HepG2 (cell line): ENCODE measurements around the gene CFAP54.

Experiments used
- CHD2 ChIP-seq: IDR thresholded peaks from 2 replicates; pipeline ENCODE4 v1.6.1; 2011; ENCODE audit warnings: low read depth, low read length, improper control_type of control experiment
- EP300 ChIP-seq, 3 experiments: sonication (generic) in 1 of 3; formaldehyde crosslinking in 1 of 3; IDR thresholded peaks; 2 replicates each; pipeline versions ENCODE4 v1.5.1 to v1.6.1; 2011 to 2020; ENCODE audit warnings: low read depth in 2 of 3, low read length in 2 of 3, borderline replicate concordance in 1 of 3, improper control_type of control experiment in 1 of 3, mild to moderate bottlenecking in 1 of 3, missing genetic modification reagents in 1 of 3, moderate library complexity in 1 of 3
- ETV6 ChIP-seq: sonication (generic); formaldehyde crosslinking; conservative IDR thresholded peaks from 2 replicates; pipeline ENCODE4 v1.4.0; 2020; ENCODE audit warnings: missing genetic modification reagents
- IRX3 ChIP-seq: sonication (generic); formaldehyde crosslinking; IDR thresholded peaks from 2 replicates; pipeline ENCODE4 v1.8.1; 2023; ENCODE audit warnings: mild to moderate bottlenecking, low read depth, missing genetic modification reagents, borderline replicate concordance
- KDM1A ChIP-seq: IDR thresholded peaks from 2 replicates; pipeline ENCODE4 v1.6.1; 2016; ENCODE audit warnings: missing compliant biosample characterization
- REPIN1 ChIP-seq: sonication (generic); formaldehyde crosslinking; IDR thresholded peaks from 2 replicates; pipeline ENCODE4 v1.8.0; 2022; ENCODE audit warnings: missing genetic modification reagents, low read depth, mild to moderate bottlenecking, borderline replicate concordance
- TCF12 ChIP-seq, 2 experiments: fragments of 450-650 bp in 1 of 2; sonication (generic) in 1 of 2; formaldehyde crosslinking in 1 of 2; IDR thresholded peaks; 2 replicates each; pipeline versions ENCODE4 v1.6.1 to v1.8.0; 2017 to 2022; ENCODE audit warnings: antibody characterized with exemption in 1 of 2, mild to moderate bottlenecking in 1 of 2, missing genetic modification reagents in 1 of 2, moderate library complexity in 1 of 2
- XRCC5 ChIP-seq: fragments of 200-400 bp; formaldehyde crosslinking; optimal IDR thresholded peaks from 2 replicates; pipeline ENCODE3; 2017; ENCODE audit warnings: mild to moderate bottlenecking, low read length
- ZBTB38 ChIP-seq: sonication (generic); formaldehyde crosslinking; IDR thresholded peaks from 2 replicates; pipeline ENCODE4 v1.5.1; 2020; ENCODE audit warnings: mild to moderate bottlenecking, missing genetic modification reagents
- ZNF264 ChIP-seq: sonication (generic); formaldehyde crosslinking; IDR thresholded peaks from 2 replicates; pipeline ENCODE4 v1.4.0; 2020; ENCODE audit warnings: missing genetic modification reagents
- TF ChIP-seq, protein P1 (sequence below): sonication (generic); formaldehyde crosslinking; IDR thresholded peaks from 2 replicates; pipeline ENCODE4 v1.5.0; 2020; ENCODE audit warnings: mild to moderate bottlenecking, missing genetic modification reagents, moderate library complexity
- TF ChIP-seq, protein P2 (sequence below), 2 experiments: IDR thresholded peaks; 2 replicates each; pipeline ENCODE4 v1.6.1; 2011 to 2012; ENCODE audit warnings: low read length in 2 of 2, borderline replicate concordance in 1 of 2, low read depth in 1 of 2, mild to moderate bottlenecking in 1 of 2, moderate library complexity in 1 of 2
- TF ChIP-seq, protein P3 (sequence below): sonication (generic); formaldehyde crosslinking; IDR thresholded peaks from 2 replicates; pipeline ENCODE4 v1.8.1; 2023; ENCODE audit warnings: mild to moderate bottlenecking, missing genetic modification reagents

DNA sequence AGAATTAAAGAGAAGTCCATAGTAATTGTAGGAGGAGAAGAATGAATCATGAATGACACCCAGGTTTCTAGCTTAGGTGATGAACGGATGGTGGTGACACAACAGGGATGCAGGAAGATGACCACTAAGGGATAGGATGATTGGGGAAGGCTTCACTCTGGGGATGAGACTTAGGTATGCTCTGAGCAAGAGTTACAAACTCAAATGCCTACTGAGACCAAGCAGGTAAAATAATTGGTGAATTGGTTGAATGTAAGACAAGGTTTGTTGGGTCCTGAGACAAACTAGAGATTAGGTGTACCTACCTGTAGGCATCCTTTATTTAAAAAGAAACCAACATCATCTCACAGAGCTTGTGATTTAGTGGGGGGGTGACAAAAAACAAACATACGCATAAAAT, 116.3 kb downstream of the CFAP54 start:
- TF ChIP-seq REPIN1 (CRISPR knock-in tag) (no peak), ZNF264 (CRISPR knock-in tag) (no peak), ETV6 (CRISPR knock-in tag) (no peak), EP300 (IDR thresholded peaks at IDR 0.05; ENCODE audit: low read depth in 2 of 2, low read length in 2 of 2) (no peak), EP300 (CRISPR knock-in tag; IDR thresholded peaks at IDR 0.05; ENCODE audit: borderline replicate concordance) (no peak), XRCC5 (no peak), KDM1A (no peak), TCF12 (IDR thresholded peaks at IDR 0.05) (no peak), TCF12 (CRISPR knock-in tag; IDR thresholded peaks at IDR 0.05) (no peak), ZBTB38 (CRISPR knock-in tag) (no peak), CHD2 (no peak), IRX3 (CRISPR knock-in tag) (no peak)
- TF ChIP-seq, protein P1, sequence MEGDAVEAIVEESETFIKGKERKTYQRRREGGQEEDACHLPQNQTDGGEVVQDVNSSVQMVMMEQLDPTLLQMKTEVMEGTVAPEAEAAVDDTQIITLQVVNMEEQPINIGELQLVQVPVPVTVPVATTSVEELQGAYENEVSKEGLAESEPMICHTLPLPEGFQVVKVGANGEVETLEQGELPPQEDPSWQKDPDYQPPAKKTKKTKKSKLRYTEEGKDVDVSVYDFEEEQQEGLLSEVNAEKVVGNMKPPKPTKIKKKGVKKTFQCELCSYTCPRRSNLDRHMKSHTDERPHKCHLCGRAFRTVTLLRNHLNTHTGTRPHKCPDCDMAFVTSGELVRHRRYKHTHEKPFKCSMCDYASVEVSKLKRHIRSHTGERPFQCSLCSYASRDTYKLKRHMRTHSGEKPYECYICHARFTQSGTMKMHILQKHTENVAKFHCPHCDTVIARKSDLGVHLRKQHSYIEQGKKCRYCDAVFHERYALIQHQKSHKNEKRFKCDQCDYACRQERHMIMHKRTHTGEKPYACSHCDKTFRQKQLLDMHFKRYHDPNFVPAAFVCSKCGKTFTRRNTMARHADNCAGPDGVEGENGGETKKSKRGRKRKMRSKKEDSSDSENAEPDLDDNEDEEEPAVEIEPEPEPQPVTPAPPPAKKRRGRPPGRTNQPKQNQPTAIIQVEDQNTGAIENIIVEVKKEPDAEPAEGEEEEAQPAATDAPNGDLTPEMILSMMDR: no peak
- TF ChIP-seq, protein P2, sequence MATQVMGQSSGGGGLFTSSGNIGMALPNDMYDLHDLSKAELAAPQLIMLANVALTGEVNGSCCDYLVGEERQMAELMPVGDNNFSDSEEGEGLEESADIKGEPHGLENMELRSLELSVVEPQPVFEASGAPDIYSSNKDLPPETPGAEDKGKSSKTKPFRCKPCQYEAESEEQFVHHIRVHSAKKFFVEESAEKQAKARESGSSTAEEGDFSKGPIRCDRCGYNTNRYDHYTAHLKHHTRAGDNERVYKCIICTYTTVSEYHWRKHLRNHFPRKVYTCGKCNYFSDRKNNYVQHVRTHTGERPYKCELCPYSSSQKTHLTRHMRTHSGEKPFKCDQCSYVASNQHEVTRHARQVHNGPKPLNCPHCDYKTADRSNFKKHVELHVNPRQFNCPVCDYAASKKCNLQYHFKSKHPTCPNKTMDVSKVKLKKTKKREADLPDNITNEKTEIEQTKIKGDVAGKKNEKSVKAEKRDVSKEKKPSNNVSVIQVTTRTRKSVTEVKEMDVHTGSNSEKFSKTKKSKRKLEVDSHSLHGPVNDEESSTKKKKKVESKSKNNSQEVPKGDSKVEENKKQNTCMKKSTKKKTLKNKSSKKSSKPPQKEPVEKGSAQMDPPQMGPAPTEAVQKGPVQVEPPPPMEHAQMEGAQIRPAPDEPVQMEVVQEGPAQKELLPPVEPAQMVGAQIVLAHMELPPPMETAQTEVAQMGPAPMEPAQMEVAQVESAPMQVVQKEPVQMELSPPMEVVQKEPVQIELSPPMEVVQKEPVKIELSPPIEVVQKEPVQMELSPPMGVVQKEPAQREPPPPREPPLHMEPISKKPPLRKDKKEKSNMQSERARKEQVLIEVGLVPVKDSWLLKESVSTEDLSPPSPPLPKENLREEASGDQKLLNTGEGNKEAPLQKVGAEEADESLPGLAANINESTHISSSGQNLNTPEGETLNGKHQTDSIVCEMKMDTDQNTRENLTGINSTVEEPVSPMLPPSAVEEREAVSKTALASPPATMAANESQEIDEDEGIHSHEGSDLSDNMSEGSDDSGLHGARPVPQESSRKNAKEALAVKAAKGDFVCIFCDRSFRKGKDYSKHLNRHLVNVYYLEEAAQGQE (IDR thresholded peaks at IDR 0.05; ENCODE audit: borderline replicate concordance in 1 of 2, low read depth in 1 of 2, low read length in 2 of 2): no peak
- TF ChIP-seq, protein P3, sequence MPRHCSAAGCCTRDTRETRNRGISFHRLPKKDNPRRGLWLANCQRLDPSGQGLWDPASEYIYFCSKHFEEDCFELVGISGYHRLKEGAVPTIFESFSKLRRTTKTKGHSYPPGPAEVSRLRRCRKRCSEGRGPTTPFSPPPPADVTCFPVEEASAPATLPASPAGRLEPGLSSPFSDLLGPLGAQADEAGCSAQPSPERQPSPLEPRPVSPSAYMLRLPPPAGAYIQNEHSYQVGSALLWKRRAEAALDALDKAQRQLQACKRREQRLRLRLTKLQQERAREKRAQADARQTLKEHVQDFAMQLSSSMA (CRISPR knock-in tag): no peak
